GM18508 (cell line): ENCODE results near the gene ASF1B.

Source experiments
- ATAC-seq: cut with Tn5 transposase; IDR thresholded peaks from one replicate; pipeline ENCODE4 v1.9.1; 2021; ENCODE audit warnings: moderate number of reproducible peaks; ENCODE audit not compliant: insufficient read depth, unreplicated experiment

ASF1B gene

DNA sequence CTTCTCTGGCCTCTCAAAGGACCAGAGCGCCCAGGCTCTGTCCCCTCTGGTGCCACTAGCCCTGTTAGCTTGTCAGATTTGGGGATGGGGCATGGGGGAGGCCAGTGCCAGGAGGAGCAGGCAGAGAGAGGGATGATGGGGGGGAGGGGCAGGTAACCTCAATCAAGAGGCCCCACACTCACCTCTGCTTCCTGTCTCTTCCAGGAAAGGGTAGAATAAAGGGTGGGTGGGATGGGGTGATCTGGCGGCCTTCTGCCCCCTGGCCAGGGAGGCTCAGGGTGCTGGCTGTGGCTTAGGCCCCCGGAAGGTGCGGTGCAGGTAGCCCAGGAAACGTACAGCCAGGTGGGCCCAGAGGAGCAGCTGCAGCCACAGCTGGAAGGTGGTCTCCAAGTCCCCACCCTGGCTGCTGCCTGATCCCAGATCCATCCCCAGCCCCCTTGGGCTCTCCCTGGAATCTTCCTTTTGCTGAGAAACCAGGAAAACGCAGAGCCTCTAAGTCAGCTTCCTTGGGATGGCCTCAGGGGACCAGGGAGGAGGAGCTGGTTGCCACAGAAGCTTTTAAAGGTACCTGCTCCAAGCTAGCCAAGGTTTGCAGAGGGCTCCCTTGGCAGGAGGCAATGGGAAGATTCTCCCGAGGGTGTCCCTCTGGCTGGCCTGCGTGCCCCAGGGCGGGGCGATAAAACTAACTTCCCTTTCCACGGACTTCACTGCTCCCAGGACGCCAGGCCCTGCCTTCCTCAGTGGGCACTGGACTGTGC, 24.2 kb downstream of the ASF1B start:
- no peak for ATAC-seq

GRCh38 chr19:14111486-14111885, 24.9 kb downstream of the ASF1B start:
- no peak for ATAC-seq

DNA sequence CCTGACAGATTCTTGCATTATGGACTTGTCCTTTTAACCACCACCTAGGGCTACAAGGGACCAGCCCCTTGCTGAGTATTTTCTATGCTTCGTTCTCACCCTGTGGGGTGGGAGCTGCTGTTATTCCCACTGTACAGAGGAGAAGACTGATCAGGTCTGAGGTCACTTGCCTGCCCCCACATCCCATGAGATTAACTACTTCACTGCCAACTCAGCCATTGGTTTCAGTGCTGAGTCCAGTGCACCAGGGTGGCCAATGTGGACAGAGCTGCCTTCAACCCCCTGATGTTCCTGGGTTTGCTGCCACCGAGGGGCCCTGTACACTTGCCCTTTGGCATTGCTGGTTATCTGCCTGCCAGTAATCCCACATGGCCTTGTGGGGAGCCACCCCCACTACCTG, 25.7 kb downstream of the ASF1B start:
- no peak for ATAC-seq

GRCh38 chr19:14107581-14108461, 28.6 kb downstream of the ASF1B start:
- no peak for ATAC-seq

- no peak for ATAC-seq
Measured at GRCh38 chr19:14106840-14107239, 29.5 kb downstream of the ASF1B start.

- ATAC-seq: no peak
Measured at GRCh38 chr19:14105680-14106079, 30.7 kb downstream of the ASF1B start.

- ATAC-seq: no peak
Measured at GRCh38 chr19:14103310-14103709, 33.1 kb downstream of the ASF1B start.

DNA sequence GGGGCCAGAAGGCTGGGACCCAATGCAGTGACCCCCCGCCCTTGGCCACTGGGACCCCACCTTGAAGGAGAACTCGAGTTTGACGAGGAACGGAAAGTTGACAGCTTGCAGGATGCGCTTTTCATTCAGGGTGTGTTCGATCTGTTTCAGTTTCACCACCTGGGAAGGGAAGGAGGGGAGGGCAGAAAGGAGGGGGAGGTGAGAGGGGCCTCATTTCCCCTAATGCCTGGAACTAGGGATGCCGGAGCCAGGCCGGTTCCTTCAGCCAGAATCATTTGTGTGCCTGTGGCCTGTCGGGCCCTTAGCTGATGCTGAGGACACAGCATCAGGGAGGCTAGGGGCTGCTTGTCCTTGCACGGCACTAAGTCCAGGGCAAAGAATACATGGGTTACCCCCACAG, 33.6 kb downstream of the ASF1B start:
- no peak for ATAC-seq

DNA sequence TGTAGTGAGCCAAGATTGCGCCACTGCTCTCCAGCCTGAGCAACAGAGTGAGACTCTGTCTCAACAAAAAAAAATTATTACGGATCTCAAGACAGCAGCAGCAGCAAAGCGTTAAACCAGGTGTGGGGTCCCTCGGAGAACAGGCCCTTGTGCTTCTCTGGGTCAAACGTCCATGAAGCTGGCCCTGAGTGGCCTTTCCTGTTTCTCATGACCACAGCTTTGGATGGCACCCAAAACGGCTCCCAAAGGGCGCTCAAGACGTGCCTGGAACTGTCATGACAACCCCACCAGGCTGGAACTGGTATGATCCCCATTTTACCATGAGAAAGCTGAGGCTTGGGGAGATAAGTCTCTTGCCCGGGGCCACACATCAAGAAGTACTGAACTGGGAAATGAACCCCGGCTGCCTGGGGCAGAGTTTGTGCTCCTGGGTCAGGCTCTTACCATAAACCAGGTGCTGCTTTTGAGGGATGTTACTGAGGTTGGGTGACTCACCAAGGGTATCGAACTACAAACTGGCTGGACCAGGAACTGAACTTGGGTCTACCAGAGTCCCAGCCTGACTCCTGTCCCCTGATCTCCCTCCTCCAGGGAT, 34.2 kb downstream of the ASF1B start:
- ATAC-seq: no peak

DNA sequence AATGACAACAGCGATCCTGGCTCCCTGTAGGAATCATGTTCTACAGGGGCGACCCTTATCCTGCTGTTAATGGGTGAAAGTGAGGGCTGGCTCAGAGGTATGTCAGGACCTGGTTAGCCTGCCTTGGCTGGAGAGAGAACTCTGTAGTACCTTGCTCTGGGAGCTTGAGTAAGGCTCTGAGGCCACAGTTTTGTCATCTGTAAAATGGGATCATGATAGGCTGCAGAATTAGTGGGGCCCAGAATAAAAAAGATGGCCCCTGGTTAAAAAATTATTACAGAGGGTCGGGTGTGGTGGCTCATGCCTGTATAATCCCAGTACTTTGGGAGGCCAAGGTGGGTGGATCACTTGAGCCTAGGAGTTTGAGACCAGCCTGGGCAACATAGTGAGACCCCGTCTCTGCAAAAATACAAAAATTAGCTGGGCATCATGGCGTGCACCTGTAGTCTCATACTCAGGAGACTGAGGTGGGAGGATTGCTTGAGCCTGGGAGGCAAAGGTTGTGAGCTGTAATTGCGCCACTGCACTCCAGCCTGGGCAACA, 35.3 kb downstream of the ASF1B start:
- ATAC-seq: no peak

DNA sequence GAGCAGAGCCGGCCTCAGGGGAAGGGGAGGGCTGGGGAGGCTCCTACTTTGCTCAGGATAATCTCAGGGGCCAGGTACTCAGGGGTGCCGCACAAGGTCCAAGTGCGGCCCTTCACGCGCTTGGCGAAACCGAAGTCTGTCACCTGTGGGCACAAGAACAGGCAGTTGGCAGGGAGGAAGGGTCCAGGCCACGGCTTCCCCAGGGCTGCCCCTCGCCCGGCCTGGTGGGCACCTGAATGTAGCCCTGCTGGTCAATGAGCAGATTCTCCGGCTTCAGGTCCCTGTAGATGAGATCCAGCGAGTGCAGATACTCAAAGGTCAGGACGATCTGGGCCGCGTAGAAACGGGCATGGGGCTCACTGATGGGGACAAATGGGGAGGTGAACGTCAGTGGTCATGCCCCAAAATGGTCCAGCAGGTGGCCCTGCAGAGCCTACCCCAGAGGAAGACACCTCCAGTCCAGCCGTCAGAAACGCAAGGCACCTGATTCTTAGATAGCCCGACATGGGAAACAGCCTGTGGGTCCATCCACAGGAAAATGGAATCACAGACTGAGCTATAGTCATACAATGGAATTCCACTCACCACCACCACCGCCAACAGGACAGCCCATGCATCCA, 38.7 kb downstream of the ASF1B start:
- ATAC-seq: no peak

DNA sequence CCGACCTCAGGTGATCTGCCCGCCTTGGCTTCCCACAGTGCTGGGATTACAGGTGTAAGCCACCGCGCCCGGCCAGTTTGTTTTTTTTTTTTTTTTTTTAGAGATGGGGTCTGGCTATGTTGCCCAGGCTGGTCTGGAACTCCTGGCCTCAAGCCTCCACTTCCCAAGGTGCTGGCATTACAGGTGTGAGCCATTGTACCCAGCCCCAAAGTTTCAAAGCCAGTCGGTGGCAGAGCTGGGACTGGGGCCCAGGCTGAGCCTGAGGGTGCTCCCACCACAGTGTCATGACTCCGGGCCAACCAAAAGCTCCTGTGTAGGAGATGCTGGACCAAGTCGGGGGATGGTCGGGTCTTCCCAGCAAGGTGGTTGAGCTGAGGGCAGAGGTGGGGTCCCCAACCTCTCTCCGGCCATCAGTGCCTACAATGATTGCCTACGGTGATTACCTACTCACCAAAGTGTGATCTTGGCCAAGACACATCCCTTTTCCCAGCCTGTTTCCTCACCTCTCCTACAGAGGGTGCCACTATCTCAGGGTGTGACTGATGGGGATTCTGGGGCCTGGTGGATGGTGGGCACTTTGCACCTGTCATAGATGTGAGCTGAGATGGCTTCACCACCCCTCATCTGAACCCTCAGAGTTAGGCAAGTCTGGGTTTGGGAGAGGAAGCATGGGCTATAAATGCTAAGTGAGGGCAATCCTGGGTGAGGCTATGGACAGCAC, 40.0 kb downstream of the ASF1B start:
- ATAC-seq: no peak

- no peak for ATAC-seq
Measured at GRCh38 chr19:14094854-14095253, 41.5 kb downstream of the ASF1B start.

DNA sequence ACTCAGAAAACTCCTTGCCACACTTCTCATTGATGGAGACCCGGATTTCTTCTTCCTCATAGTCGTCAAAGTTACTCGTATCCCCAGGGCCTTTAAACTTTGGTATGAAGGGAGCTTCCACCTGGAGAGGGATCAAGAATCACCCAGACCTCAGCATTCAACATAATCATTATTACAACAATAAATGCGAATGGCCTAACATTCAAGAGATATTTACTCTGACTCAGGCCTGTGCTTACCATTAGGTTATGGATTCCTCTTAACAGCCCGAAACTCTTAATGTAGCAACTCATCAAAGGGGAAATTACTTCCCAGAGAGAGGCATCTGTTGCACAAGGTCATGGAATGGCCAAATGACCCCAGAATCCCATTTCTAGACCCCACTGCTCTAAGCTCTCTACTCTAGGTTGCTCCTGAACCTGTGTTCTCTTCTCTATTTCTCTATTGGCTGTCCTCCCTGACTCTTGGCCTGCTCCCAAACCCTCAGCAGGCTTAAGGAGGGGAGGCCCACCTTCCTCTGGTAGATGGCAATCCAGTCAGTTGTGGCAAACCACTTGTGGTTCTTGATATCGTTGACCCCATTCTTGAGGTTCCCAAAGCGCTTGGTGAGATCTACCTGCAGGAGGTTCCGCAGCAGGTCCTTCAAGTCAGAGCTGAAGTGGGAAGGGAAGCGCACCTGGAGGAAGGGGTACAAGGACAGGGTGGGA, 43.1 kb downstream of the ASF1B start:
- ATAC-seq: no peak

- no peak for ATAC-seq
Measured at GRCh38 chr19:14091813-14092462, 44.5 kb downstream of the ASF1B start.

GRCh38 chr19:14091081-14091812, 45.1 kb downstream of the ASF1B start:
- no peak for ATAC-seq

GRCh38 chr19:14090509-14091080, 45.8 kb downstream of the ASF1B start, which contains the start of gene SAMD1:
Gene SAMD1, minus strand, starts transcription at chr19:14090751.
- no peak for ATAC-seq
